KMS-11 (cell line): ENCODE results near the gene ZNF639.

Experiments
- H2AFZ ChIP-seq: fragments of 200-600 bp; sonication (generic); 2 replicates; pipeline ENCODE4 v1.6.1; 2016; ENCODE audit warnings: antibody characterized with exemption, mixed run types, low read depth
- H3K27ac ChIP-seq: fragments of 200-600 bp; sonication (generic); 2 replicates; pipeline ENCODE4 v1.6.1; 2016; ENCODE audit warnings: mild to moderate bottlenecking, mixed run types
- H3K27me3 ChIP-seq: fragments of 200-600 bp; sonication (generic); 2 replicates; pipeline ENCODE4 v1.6.1; 2017; ENCODE audit warnings: mild to moderate bottlenecking, low read depth, mixed run types, moderate library complexity; ENCODE audit not compliant: insufficient read depth
- H3K36me3 ChIP-seq: fragments of 200-600 bp; sonication (generic); 2 replicates; pipeline ENCODE4 v1.6.1; 2017; ENCODE audit warnings: mild to moderate bottlenecking, mixed run types; ENCODE audit not compliant: insufficient read depth
- H3K4me1 ChIP-seq: fragments of 200-600 bp; sonication (generic); 2 replicates; pipeline ENCODE4 v1.6.1; 2016; ENCODE audit warnings: mild to moderate bottlenecking, low read depth, mixed run types; ENCODE audit not compliant: poor library complexity, severe bottlenecking
- H3K4me2 ChIP-seq: fragments of 200-600 bp; sonication (generic); 2 replicates; pipeline ENCODE4 v1.7.0; 2016; ENCODE audit warnings: mild to moderate bottlenecking, mixed run types
- H3K4me3 ChIP-seq: fragments of 200-600 bp; sonication (generic); IDR thresholded peaks from 2 replicates; pipeline ENCODE4 v1.6.1; 2017; ENCODE audit warnings: low read depth, low read length, mixed read lengths; ENCODE audit not compliant: insufficient read depth
- H3K79me2 ChIP-seq: fragments of 200-600 bp; sonication (generic); 2 replicates; pipeline ENCODE4 v1.6.1; 2016; ENCODE audit warnings: low read depth, mixed run types; ENCODE audit not compliant: insufficient read depth
- H3K9ac ChIP-seq: fragments of 200-600 bp; sonication (generic); 2 replicates; pipeline ENCODE4 v1.6.1; 2016; ENCODE audit warnings: mild to moderate bottlenecking, mixed run types
- H4K20me1 ChIP-seq: fragments of 200-600 bp; sonication (generic); 2 replicates; pipeline ENCODE4 v1.6.1; 2016; ENCODE audit warnings: mild to moderate bottlenecking, mixed run types; ENCODE audit not compliant: insufficient read depth
- CTCF ChIP-seq: fragments of 200-600 bp; sonication (generic); conservative IDR thresholded peaks from 2 replicates; pipeline ENCODE4 v1.6.1; 2017; ENCODE audit warnings: low read depth, mild to moderate bottlenecking, antibody characterized with exemption, low read length, moderate library complexity, mixed read lengths

Gene ZNF639

DNA sequence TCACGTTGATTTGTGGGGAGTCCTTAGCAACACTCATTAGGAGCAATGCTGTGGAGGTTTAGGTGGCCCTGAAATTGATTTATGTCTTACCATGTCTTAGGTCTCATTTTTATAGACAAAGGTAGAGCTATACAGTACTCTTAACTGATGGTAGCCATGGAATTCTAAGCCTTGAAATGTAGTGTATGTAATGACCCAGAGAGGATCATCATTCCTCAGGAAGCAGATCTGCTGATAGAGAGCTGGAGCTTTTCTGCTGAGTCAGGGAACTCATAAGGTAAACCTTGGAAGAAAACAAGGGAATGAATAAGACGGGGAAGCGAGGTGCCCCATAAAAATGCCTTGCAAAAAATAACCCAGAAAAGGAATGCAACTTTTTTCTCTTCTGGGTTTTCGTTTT is 34.0 kb upstream of the ZNF639 start:
- no peak overlapping the region for H3K4me3 ChIP-seq
- no peaks in the 10 kb centered on the region for H3K36me3 ChIP-seq
- H3K79me2 ChIP-seq = no peaks in the 10 kb centered on the region
- H2AFZ ChIP-seq = no peak overlapping the region
- H3K27ac ChIP-seq = no peak overlapping the region
- no peak overlapping the region for H3K9ac ChIP-seq
- H4K20me1 ChIP-seq = no peaks in the 10 kb centered on the region
- no peak for TF ChIP-seq CTCF
- H3K4me1 ChIP-seq = no peaks in the 10 kb centered on the region
- H3K27me3 ChIP-seq = no peaks in the 10 kb centered on the region
- H3K4me2 ChIP-seq = no peak overlapping the region

GRCh38 chr3:179289295-179289694 is 33.5 kb upstream of the ZNF639 start:
- TF ChIP-seq CTCF = no peak
- no peaks in the 10 kb centered on the region for H4K20me1 ChIP-seq
- H3K79me2 ChIP-seq = no peaks in the 10 kb centered on the region
- no peaks in the 10 kb centered on the region for H3K36me3 ChIP-seq
- no peak overlapping the region for H3K27ac ChIP-seq
- H3K9ac ChIP-seq = no peak overlapping the region
- H3K27me3 ChIP-seq = no peaks in the 10 kb centered on the region
- no peak overlapping the region for H2AFZ ChIP-seq
- H3K4me2 ChIP-seq = no peak overlapping the region
- no peaks in the 10 kb centered on the region for H3K4me1 ChIP-seq
- H3K4me3 ChIP-seq = no peak overlapping the region

DNA sequence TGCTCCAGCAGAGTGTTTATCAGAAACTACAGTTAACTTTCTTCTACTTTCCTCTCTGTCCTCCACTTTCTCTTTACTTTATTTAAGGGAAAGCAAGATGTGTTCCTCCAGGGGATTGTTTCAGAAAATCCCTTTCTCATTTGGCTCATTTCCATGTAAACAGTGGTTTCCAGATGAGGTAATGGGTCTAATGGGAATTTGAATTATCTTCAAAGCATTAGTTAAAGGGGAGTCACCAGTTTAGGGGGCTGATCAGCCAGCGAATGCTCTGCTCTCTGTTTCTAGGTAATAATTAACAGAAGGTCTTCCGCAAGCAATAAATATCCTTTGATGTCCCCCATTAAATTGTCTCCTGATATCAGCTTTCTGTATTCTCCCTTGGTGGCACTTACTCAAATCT is 30.4 kb upstream of the ZNF639 start:
- Histone ChIP-seq H3K4me1 (no peaks in the 10 kb centered on the region), H2AFZ (no peak overlapping the region), H3K4me2 (no peak overlapping the region), H3K4me3 (no peak overlapping the region), H3K36me3 (no peaks in the 10 kb centered on the region), H3K79me2 (no peaks in the 10 kb centered on the region), H3K9ac (no peak overlapping the region), H3K27ac (no peak overlapping the region), H4K20me1 (no peaks in the 10 kb centered on the region), H3K27me3 (no peaks in the 10 kb centered on the region)
- no peak for TF ChIP-seq CTCF

DNA sequence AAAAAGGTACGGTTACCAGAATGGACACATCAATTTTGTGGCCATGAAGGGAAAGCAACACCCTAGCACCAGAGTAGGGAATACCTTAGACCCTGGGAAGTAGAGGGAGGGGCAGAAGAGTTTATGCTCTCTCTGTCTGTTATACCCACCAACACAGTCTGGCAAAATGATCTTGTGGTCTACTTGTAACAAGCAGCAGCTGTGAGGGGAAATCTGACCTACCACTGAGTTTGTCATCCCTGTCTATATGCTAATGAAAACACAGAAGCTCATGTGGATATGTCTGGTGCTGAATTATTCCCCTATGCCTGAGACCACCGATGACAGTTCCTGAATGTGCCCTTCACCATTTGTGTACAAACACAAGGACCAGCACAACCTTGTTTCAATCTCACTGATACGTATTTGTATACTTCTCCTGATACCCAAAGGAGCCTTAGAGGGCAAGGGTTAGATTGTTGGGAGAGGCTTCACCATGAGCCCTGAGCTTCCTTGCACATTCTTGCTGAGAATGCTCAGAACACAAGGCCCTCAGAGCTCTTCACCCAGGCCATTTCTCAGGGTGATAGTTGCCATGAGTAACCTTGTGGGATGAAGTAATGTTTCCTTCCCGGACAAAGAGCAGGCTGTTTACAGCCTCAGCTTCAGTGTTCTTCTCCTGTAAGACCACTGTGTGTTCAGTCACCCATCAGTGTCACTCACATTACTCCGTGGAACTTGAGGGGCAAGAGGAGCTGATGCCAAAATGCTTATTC is 24.7 kb upstream of the ZNF639 start:
- H3K4me2 ChIP-seq = no peak overlapping the region
- no peaks in the 10 kb centered on the region for H3K4me1 ChIP-seq
- no peak overlapping the region for H3K9ac ChIP-seq
- H3K27ac ChIP-seq = no peak overlapping the region
- H3K27me3 ChIP-seq = no peaks in the 10 kb centered on the region
- no peak for TF ChIP-seq CTCF
- no peak overlapping the region for H2AFZ ChIP-seq
- H3K79me2 ChIP-seq = no peaks in the 10 kb centered on the region
- no peaks in the 10 kb centered on the region for H3K36me3 ChIP-seq
- no peaks in the 10 kb centered on the region for H4K20me1 ChIP-seq
- H3K4me3 ChIP-seq = no peak overlapping the region
